GM19395 (cell line): Measurements from ENCODE around the gene SERTAD3.
A peak's percentile ranks its signal among the peaks of the same experiment; 100 is the strongest.
"Not testable (repeated sequence)": the region's sequence is repeated elsewhere in the genome, so short reads cannot be mapped to it uniquely, and the experiment has no call there.

ENCODE experiments used
- ATAC-seq: cut with Tn5 transposase; IDR thresholded peaks from one replicate; pipeline ENCODE4 v1.9.1; 2021; ENCODE audit warnings: mild to moderate bottlenecking, moderate library complexity; ENCODE audit not compliant: unreplicated experiment

SERTAD3 gene

GRCh38 chr19:40411958-40412499 is 32.1 kb downstream of the SERTAD3 start:
- ATAC-seq: no peak

GRCh38 chr19:40411125-40411842 is 32.9 kb downstream of the SERTAD3 start:
- no peak for ATAC-seq

DNA sequence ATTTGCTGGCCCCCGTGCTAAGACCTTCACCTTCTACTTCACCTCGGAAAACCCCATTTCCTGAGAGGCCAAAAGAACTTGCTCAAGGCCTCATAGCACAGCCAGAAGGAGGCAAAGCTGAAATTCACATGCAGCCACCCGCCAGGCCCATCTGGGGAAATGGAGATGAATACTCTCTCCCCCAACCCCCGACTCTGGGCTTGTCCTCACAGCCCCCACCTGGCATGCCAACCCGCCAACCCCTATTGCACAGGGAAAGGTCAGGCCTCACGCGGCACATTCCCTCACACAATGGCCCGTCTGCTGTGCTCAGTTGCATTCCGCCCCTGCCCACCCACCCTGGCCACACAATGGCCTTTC is 34.1 kb downstream of the SERTAD3 start:
- ATAC-seq: no peak

DNA sequence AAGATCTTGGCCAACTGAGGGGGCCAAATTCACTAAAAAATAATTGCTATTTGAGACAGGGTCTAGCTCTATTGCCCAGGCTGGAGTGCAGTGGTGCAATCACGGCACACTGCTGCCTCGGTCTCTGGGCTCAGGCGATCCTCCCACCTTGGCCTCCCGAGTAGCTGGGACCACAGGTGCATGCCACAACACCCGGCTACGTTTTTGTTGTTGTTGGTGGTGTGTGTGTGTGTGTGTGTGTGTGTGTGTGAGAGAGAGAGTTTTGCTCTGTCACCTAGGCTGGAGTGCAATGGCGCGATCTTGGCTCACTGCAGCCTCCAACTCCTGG is 35.6 kb downstream of the SERTAD3 start:
- ATAC-seq: not testable (repeated sequence)

DNA sequence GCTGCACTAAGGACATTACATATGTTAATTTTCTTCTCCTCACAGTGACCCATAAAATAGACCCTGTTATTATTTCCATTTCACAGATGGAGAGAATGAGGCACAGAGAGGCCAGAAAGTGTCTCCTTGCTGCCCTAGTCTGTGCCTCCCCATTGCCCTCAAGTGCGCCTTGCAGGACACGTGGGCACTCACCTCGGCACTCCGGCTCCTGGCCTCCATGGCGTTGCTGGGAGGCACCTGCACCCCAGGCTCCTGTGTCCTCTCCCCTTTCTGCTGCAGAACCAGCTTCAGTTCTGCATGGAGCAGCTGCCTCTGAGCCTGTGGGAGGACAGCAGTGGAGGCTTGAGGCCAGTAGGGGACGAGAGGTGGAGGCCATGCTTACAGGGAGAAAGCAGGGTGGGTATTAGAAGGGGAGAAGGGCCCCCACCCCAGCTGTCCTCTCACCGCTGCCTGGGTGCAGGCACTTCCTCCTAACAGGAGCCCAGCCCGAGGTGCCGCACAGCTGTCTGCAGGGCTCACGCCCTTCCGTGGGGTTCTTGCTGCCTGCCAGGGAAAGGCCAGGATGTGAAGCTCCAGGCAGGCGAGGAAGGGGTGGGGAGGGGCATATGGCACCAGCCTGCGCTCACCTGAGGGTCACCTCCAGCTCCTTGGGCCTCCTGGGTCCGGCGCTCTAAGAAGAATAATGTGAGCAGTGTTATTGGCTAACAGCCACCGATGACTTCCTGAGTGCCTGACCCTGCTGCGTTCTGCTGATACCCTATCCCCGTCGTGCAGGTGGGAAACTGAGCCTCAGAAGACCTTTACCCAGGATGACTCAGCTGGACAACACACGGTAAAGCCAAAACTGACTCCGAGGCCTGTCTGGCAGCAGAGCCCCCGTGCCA is 36.2 kb downstream of the SERTAD3 start:
- no peak for ATAC-seq

GRCh38 chr19:40403262-40403984 is 40.7 kb downstream of the SERTAD3 start:
- ATAC-seq: peak; percentile 63

DNA sequence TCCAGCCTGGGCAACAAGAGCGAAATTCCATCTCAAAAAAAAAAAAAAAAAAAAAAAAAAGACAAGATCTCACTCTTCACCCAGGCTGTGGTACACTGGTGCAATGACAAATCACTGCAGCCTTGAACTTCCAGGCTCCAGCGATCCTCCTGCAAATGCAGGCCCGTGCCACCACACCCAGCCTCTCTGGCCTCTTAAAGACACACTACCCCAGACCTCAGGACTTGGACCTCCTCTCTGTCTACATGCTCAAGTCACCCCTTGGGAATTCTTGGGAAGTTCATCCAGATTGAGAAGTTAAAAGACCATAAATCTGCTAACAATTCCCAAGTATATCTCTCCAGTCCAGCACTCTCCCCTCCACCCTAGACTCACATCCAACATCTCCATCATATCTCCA is 43.6 kb downstream of the SERTAD3 start:
- ATAC-seq: no peak

- ATAC-seq: no peak
These were observed 45.6 kb downstream of the SERTAD3 start for GRCh38 chr19:40398417-40399131.

GRCh38 chr19:40397568-40397906 is 46.6 kb downstream of the SERTAD3 start:
- no peak for ATAC-seq

DNA sequence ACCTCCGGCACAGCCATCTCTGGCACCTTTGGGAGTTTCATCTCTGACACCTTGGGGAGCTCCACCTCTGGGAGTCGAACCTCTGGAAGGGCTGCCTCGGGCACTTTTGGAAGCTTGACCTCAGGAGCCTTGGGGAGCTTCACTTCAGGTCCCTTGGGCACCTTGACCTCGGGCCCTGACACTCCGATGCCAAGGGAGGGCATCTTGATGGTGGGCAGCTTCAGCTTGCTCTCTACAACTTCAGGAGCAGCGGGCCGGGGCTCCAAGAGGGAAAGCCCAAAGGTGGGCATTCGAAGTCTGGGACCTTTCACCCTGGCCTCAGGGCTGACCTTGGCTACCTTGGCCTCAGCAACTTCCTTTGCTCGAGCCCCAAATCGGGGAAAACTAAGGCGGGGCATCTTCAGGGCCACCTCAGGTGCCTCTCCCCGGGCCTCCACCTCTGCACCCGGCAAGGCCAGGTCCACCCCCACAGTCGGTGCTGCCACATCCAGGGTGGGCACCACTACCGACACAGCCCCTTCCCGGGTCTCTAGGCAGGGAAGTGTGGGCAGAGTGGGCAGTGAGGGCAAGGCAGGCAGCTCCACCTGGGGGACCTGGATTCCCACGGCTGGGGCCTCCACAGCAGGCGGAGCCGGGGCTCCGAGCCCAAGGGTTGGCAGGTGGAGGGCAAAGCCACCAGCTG is 47.1 kb downstream of the SERTAD3 start:
- no peak for ATAC-seq

GRCh38 chr19:40395956-40396355 is 48.2 kb downstream of the SERTAD3 start:
- ATAC-seq: no peak

- ATAC-seq: no peak
These were observed 49.3 kb downstream of the SERTAD3 start for GRCh38 chr19:40394816-40395210.

- no peak for ATAC-seq
These were observed 50.0 kb downstream of the SERTAD3 start for GRCh38 chr19:40393894-40394815.

GRCh38 chr19:40392894-40393517 is 51.1 kb downstream of the SERTAD3 start:
- no peak for ATAC-seq

DNA sequence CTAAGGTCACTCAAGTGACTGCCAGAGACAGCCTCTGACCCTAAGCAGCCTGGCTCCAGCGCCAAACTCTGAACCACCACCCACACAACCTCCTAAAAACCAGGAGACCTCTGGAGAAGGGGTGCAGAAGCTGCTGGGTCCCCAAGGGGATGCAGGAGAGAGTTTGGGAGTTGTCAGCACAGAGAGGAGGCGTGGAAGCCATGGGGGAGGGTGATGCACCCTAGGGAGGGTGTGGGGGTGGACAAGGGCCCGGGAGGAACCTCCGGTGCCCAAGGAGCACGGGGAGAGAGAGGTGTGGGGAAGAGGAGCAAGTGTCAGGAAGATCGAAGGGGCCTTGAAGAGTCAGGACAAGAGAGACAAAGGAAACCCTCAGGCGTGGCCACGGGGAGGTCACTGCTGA is 52.0 kb downstream of the SERTAD3 start:
- ATAC-seq: no peak
